H9 (cell line): ENCODE data around the gene NAMPT. TPM values are rescaled to one million over a fixed set of nuclear protein-coding genes. Genes with fewer than 3 reads are reported as not detected.
A peak's percentile ranks its signal among the peaks of the same experiment; 100 is the strongest.

ENCODE experiments used
- DNase-seq: peaks from one replicate; pipeline ENCODE4 v3.0.0-alpha.2; 2017
- H2AFZ ChIP-seq: one replicate; pipeline ENCODE4 v1.6.1; 2013; ENCODE audit warnings: mild to moderate bottlenecking, low read length, control low read depth, moderate library complexity
- H2AK5ac ChIP-seq: 2 replicates; pipeline ENCODE4 v1.6.1; 2013; ENCODE audit warnings: low read length, control low read depth, mixed read lengths; ENCODE audit not compliant: insufficient read length
- H2BK120ac ChIP-seq: one replicate; pipeline ENCODE4 v1.6.1; 2013; ENCODE audit warnings: low read depth, mild to moderate bottlenecking, low read length, control low read depth, inconsistent platforms; ENCODE audit not compliant: poor library complexity, severe bottlenecking
- H2BK12ac ChIP-seq: 2 replicates; pipeline ENCODE4 v1.6.1; 2013; ENCODE audit warnings: low read length, control low read depth, mixed read lengths, low read depth; ENCODE audit not compliant: insufficient read length
- H2BK15ac ChIP-seq: 2 replicates; pipeline ENCODE4 v1.6.1; 2013; ENCODE audit warnings: low read depth, low read length, control low read depth
- H2BK20ac ChIP-seq: one replicate; pipeline ENCODE4 v1.6.1; 2013; ENCODE audit warnings: low read depth, mild to moderate bottlenecking, low read length, control low read depth, inconsistent platforms; ENCODE audit not compliant: poor library complexity, severe bottlenecking
- H2BK5ac ChIP-seq: 2 replicates; pipeline ENCODE4 v1.6.1; 2013; ENCODE audit warnings: low read length, control low read depth, mixed read lengths; ENCODE audit not compliant: insufficient read length
- H3K14ac ChIP-seq: 2 replicates; pipeline ENCODE4 v1.6.1; 2013; ENCODE audit warnings: low read length, control low read depth; ENCODE audit not compliant: insufficient read depth
- H3K18ac ChIP-seq: 2 replicates; pipeline ENCODE4 v1.6.1; 2013; ENCODE audit warnings: low read depth, mild to moderate bottlenecking, mixed read lengths, low read length, control low read depth; ENCODE audit not compliant: insufficient read length
- H3K23ac ChIP-seq: 2 replicates; pipeline ENCODE4 v1.6.1; 2013; ENCODE audit warnings: low read length, control low read depth, mixed read lengths, low read depth; ENCODE audit not compliant: insufficient read length
- H3K23me2 ChIP-seq: 2 replicates; pipeline ENCODE4 v1.6.1; 2013; ENCODE audit warnings: low read depth, mild to moderate bottlenecking, mixed read lengths, low read length, control low read depth; ENCODE audit not compliant: insufficient read length, poor library complexity, severe bottlenecking
- H3K27ac ChIP-seq: 2 replicates; pipeline ENCODE4 v1.5.1; 2013; ENCODE audit warnings: low read length, control low read depth, mixed read lengths, low read depth; ENCODE audit not compliant: insufficient read length
- H3K27me3 ChIP-seq: 2 replicates; pipeline ENCODE4 v1.6.1; 2013; ENCODE audit warnings: low read length, control low read depth, inconsistent platforms; ENCODE audit not compliant: insufficient read depth
- H3K4ac ChIP-seq: 2 replicates; pipeline ENCODE4 v1.6.1; 2013; ENCODE audit warnings: low read depth, mild to moderate bottlenecking, control low read depth, inconsistent platforms, low read length, moderate library complexity
- H3K4me1 ChIP-seq: 2 replicates; pipeline ENCODE4 v1.6.1; 2013; ENCODE audit warnings: low read length, control low read depth, inconsistent platforms; ENCODE audit not compliant: insufficient read depth
- H3K4me2 ChIP-seq: 2 replicates; pipeline ENCODE4 v1.6.1; 2013; ENCODE audit warnings: low read length, control low read depth, mixed read lengths; ENCODE audit not compliant: insufficient read length, insufficient read depth
- H3K56ac ChIP-seq: 2 replicates; pipeline ENCODE4 v1.6.1; 2013; ENCODE audit warnings: low read depth, mild to moderate bottlenecking, mixed read lengths, low read length, control low read depth; ENCODE audit not compliant: insufficient read length
- H3K79me1 ChIP-seq: 2 replicates; pipeline ENCODE4 v1.6.1; 2013; ENCODE audit warnings: low read depth, mild to moderate bottlenecking, moderate library complexity, low read length, control low read depth, inconsistent platforms; ENCODE audit not compliant: insufficient read depth, poor library complexity, severe bottlenecking
- H3K79me2 ChIP-seq: 2 replicates; pipeline ENCODE4 v1.6.1; 2013; ENCODE audit warnings: low read length, control low read depth, inconsistent platforms; ENCODE audit not compliant: insufficient read depth
- H3K9ac ChIP-seq: 2 replicates; pipeline ENCODE4 v1.6.1; 2013; ENCODE audit warnings: low read length, control low read depth, mixed read lengths; ENCODE audit not compliant: insufficient read length; ENCODE audit errors: extremely low read depth
- H3K9me3 ChIP-seq: one replicate; pipeline ENCODE4 v1.6.1; 2013; ENCODE audit warnings: low read depth, low read length, inconsistent platforms; ENCODE audit not compliant: control insufficient read depth
- H3T11ph ChIP-seq: one replicate; pipeline ENCODE4 v1.6.1; 2013; ENCODE audit warnings: mild to moderate bottlenecking, low read length, control low read depth, inconsistent platforms
- H4K20me1 ChIP-seq: one replicate; pipeline ENCODE4 v1.6.1; 2013; ENCODE audit not compliant: control insufficient read depth, insufficient read length, insufficient read depth
- H4K5ac ChIP-seq: 2 replicates; pipeline ENCODE4 v1.6.1; 2013; ENCODE audit warnings: low read depth, mild to moderate bottlenecking, mixed read lengths, low read length, control low read depth; ENCODE audit not compliant: insufficient read length
- H4K8ac ChIP-seq: replicated peaks from 2 replicates; pipeline ENCODE4 v1.6.1; 2013; ENCODE audit warnings: low read length, control low read depth, mixed read lengths, low read depth; ENCODE audit not compliant: insufficient read length
- H4K91ac ChIP-seq: 2 replicates; pipeline ENCODE4 v1.6.1; 2013; ENCODE audit warnings: low read depth, mild to moderate bottlenecking, moderate library complexity, mixed read lengths, low read length, control low read depth; ENCODE audit not compliant: insufficient read length
- H3K27ac Mint-ChIP-seq, 3 experiments: 2 replicates in 2 of 3; 3 replicates in 1 of 3; pipeline ENCODE4 v1.8.0; 2020 to 2021; ENCODE audit warnings: mixed read lengths in 3 of 3, mild to moderate bottlenecking in 1 of 3, moderate library complexity in 1 of 3
- H3K27me3 Mint-ChIP-seq: 2 replicates; pipeline ENCODE4 v1.8.0; 2021; ENCODE audit warnings: low read depth, mild to moderate bottlenecking, moderate library complexity, mixed read lengths
- H3K36me3 Mint-ChIP-seq, 3 experiments: 2 replicates in 2 of 3; 3 replicates in 1 of 3; pipeline ENCODE4 v1.8.0; 2020 to 2021; ENCODE audit warnings: low read depth in 3 of 3, mixed read lengths in 3 of 3; ENCODE audit not compliant: insufficient read depth in 1 of 3
- H3K4me1 Mint-ChIP-seq, 2 experiments: 2 replicates each; pipeline ENCODE4 v1.8.0; 2020; ENCODE audit warnings: mixed read lengths in 2 of 2
- H3K4me3 Mint-ChIP-seq, 2 experiments: 2 replicates in 1 of 2; 3 replicates in 1 of 2; pipeline ENCODE4 v1.8.0; 2020 to 2021; ENCODE audit warnings: mild to moderate bottlenecking in 2 of 2, mixed read lengths in 2 of 2, moderate library complexity in 1 of 2
- H3K9me3 Mint-ChIP-seq, 2 experiments: 2 replicates in 1 of 2; 3 replicates in 1 of 2; pipeline ENCODE4 v1.8.0; 2020; ENCODE audit warnings: mild to moderate bottlenecking in 2 of 2, mixed read lengths in 2 of 2, moderate library complexity in 1 of 2
- WGBS: extraction: QIAGEN DNeasy Blood & Tissue Kit; methylation state at CpG from one replicate; pipeline ENCODE4 v1.1.7; 2013; ENCODE audit warnings: missing lambda C conversion rate, low lambda C conversion rate, mixed read lengths; ENCODE audit not compliant: insufficient read length; ENCODE audit errors: extremely low coverage; 5-methylcytosine and 5-hydroxymethylcytosine counted together
- total RNA-seq: library from RNA; stranded (reverse); gene quantifications from 2 replicates; pipeline ENCODE4 v1.2.1, GENCODE V29; 2021
- TF ChIP-seq, protein P1 (sequence below): fragments of 200-600 bp; sonication (generic); conservative IDR thresholded peaks from 3 replicates; pipeline ENCODE4 v1.8.0; 2021; ENCODE audit warnings: antibody characterized with exemption, mild to moderate bottlenecking

Gene NAMPT
- total RNA-seq, 1 experiment from 2014 or later, result 83.5 TPM

GRCh38 chr7:106236065-106236464 lies 48.7 kb downstream of the NAMPT start:
- Histone ChIP-seq H2BK15ac (no peak overlapping the region), H2AFZ (no peak overlapping the region), H3K14ac (no peak overlapping the region), H3K4me2 (no peak overlapping the region), H2BK5ac (no peak overlapping the region), H4K8ac (no peak overlapping the region), H2AK5ac (no peak overlapping the region), H4K20me1 (no peaks in the 10 kb centered on the region), H3K9ac (no peak overlapping the region), H3K79me1 (no peaks in the 10 kb centered on the region), H3T11ph (no peak overlapping the region), H3K23me2 (no peaks in the 10 kb centered on the region), H3K9me3 (no peaks in the 10 kb centered on the region), H3K27ac (no peak overlapping the region), H3K4ac (no peak overlapping the region), H3K79me2 (no peaks in the 10 kb centered on the region), H2BK12ac (no peak overlapping the region), H3K27me3 (no peaks in the 10 kb centered on the region), H3K23ac (no peak overlapping the region), H2BK120ac (no peak overlapping the region), H4K5ac (no peak overlapping the region), H3K56ac (no peak overlapping the region), H4K91ac (no peak overlapping the region), H2BK20ac (no peak overlapping the region), H3K4me1 (no peaks in the 10 kb centered on the region), H3K18ac (no peak overlapping the region)
- no peaks in the 10 kb centered on the region for H3K4me1 Mint-ChIP-seq
- H3K27me3 Mint-ChIP-seq, result peaks cover 2% of the 10 kb centered on the region; the same call in 1 of the 2 replicates
- no peak for DNase-seq
- peaks cover 0 to 6% (median 0%) of the 10 kb centered on the region in 3 experiments; a peak in 2 of 7 replicates for H3K36me3 Mint-ChIP-seq
- WGBS, result no CpG with 5 or more reads among the region's 5 CpGs
- peak overlapping the region in 1 of 3 experiments; percentile 75; a peak in 1 of 7 replicates for H3K27ac Mint-ChIP-seq
- peaks cover 5 to 8% of the 10 kb centered on the region in 2 experiments; a peak in 4 of 5 replicates for H3K9me3 Mint-ChIP-seq
- no peak overlapping the region for H3K4me3 Mint-ChIP-seq
- TF ChIP-seq, protein P1, sequence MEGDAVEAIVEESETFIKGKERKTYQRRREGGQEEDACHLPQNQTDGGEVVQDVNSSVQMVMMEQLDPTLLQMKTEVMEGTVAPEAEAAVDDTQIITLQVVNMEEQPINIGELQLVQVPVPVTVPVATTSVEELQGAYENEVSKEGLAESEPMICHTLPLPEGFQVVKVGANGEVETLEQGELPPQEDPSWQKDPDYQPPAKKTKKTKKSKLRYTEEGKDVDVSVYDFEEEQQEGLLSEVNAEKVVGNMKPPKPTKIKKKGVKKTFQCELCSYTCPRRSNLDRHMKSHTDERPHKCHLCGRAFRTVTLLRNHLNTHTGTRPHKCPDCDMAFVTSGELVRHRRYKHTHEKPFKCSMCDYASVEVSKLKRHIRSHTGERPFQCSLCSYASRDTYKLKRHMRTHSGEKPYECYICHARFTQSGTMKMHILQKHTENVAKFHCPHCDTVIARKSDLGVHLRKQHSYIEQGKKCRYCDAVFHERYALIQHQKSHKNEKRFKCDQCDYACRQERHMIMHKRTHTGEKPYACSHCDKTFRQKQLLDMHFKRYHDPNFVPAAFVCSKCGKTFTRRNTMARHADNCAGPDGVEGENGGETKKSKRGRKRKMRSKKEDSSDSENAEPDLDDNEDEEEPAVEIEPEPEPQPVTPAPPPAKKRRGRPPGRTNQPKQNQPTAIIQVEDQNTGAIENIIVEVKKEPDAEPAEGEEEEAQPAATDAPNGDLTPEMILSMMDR, result no peak
